ENCODE results near the gene PC. TPM values are rescaled to one million over a fixed set of nuclear protein-coding genes. Genes with fewer than 3 reads are reported as not detected.

Gene PC
- total RNA-seq, 2 donors from 2014 or later: 12.2 to 81.7 TPM

DNA sequence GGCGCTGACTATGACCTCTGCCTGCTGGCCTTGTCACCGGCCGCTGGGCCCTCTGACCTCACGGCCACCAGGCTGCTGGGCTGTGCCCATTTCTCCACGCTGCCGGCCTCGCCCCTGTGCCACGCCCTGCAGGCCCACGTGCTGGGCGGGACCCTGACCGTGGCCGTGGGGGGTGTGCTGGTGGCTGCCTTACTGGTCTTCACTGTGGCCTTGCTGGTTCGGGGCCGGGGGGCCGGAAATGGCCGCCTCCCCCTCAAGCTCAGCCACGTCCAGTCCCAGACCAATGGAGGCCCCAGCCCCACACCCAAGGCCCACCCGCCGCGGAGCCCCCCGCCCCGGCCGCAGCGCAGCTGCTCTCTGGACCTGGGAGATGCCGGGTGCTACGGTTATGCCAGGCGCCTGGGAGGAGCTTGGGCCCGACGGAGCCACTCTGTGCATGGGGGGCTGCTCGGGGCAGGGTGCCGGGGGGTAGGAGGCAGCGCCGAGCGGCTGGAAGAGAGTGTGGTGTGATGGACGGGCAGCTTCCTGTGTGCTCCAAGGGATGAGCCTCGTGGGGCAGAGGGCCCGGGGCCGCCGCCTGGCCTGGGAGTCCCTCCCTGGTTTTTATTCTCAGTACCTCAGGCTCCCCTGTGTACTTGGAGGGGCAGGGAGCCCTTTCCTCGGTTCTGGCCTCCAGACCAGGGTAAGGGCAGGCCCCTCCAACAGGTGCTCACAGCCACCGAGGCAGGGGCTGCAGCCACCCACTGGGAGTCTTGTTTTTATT lies 98.3 kb downstream of the PC start:
- no peak overlapping the region for H3K4me3 ChIP-seq
- DNase-seq (no peak), ATAC-seq (no peak)
- no peaks in the 10 kb centered on the region for H3K9me3 ChIP-seq
- no peaks in the 10 kb centered on the region for H3K36me3 ChIP-seq (replicated peaks in 1 of 2; ENCODE audit: insufficient read depth in 1 of 2, low read depth in 2 of 2)
- TF ChIP-seq CTCF (IDR thresholded peaks at IDR 0.05) (no peak), POLR2A (IDR thresholded peaks at IDR 0.05) (no peak)
- intact Hi-C loops (cut with DNase I): no loop called here
- no peak overlapping the region for H3K27ac ChIP-seq
- 86 to 87% methylated on average over 11 to 40 of the region's 41 CpGs for WGBS, 2 donors
- H3K27me3 ChIP-seq: no peaks in the 10 kb centered on the region
- peaks cover 9% of the 10 kb centered on the region for H3K4me1 ChIP-seq

- no peak overlapping the region for H3K27ac ChIP-seq
- no peaks in the 10 kb centered on the region for H3K36me3 ChIP-seq (replicated peaks in 1 of 2; ENCODE audit: insufficient read depth in 1 of 2, low read depth in 2 of 2)
- no peak overlapping the region for H3K4me3 ChIP-seq
- intact Hi-C loops (cut with DNase I): no loop called here
- H3K4me1 ChIP-seq: peaks cover 9% of the 10 kb centered on the region
- no peak for DNase-seq
- H3K9me3 ChIP-seq: no peaks in the 10 kb centered on the region
- ATAC-seq: no peak
- TF ChIP-seq CTCF (IDR thresholded peaks at IDR 0.05): no peak
- no peaks in the 10 kb centered on the region for H3K27me3 ChIP-seq
- 87 to 92% methylated on average over 17 to 28 of the region's 29 CpGs for WGBS, 2 donors
Measured at GRCh38 chr11:66858939-66859685, 99.1 kb downstream of the PC start.

GRCh38 chr11:66858186-66858938 lies 99.8 kb downstream of the PC start:
- intact Hi-C loops (cut with DNase I): no loop called here
- H3K4me3 ChIP-seq: no peak overlapping the region
- WGBS, 2 donors: 95 to 96% methylated on average over 39 to 56 of the region's 62 CpGs
- H3K9me3 ChIP-seq: no peaks in the 10 kb centered on the region
- TF ChIP-seq POLR2A (IDR thresholded peaks at IDR 0.05): no peak
- TF ChIP-seq CTCF (IDR thresholded peaks at IDR 0.05): no peak
- H3K27ac ChIP-seq: no peak overlapping the region
- H3K27me3 ChIP-seq: no peaks in the 10 kb centered on the region
- H3K4me1 ChIP-seq: peaks cover 9% of the 10 kb centered on the region
- H3K36me3 ChIP-seq (replicated peaks in 1 of 2; ENCODE audit: insufficient read depth in 1 of 2, low read depth in 2 of 2): no peaks in the 10 kb centered on the region
- ATAC-seq (no peak), DNase-seq (no peak)

GRCh38 chr11:66857927-66858185 lies 100.3 kb downstream of the PC start:
- intact Hi-C loops (cut with DNase I): no loop called here
- Histone ChIP-seq H3K9me3 (no peaks in the 10 kb centered on the region), H3K36me3 (replicated peaks in 1 of 2; ENCODE audit: insufficient read depth in 1 of 2, low read depth in 2 of 2) (no peaks in the 10 kb centered on the region), H3K4me1 (peaks cover 9% of the 10 kb centered on the region), H3K4me3 (no peak overlapping the region), H3K27me3 (no peaks in the 10 kb centered on the region), H3K27ac (no peak overlapping the region)
- DNase-seq: no peak
- 97 to 98% methylated on average over 11 to 19 of the region's 19 CpGs for WGBS, 2 donors
- no peak for TF ChIP-seq CTCF (IDR thresholded peaks at IDR 0.05)
- no peak for TF ChIP-seq POLR2A (IDR thresholded peaks at IDR 0.05)
- ATAC-seq: no peak

Data from body of pancreas (tissue), 4 donors.